ENCODE data around the gene PRSS2.

The PRSS2 gene

GRCh38 chr7:142787034-142787768 lies 16.4 kb downstream of the PRSS2 start:
- Histone ChIP-seq H3K27me3 (ENCODE audit: low read depth, low read length) (0 out of 2 replicates have a peak, but pooled peaks cover 2% of the 10 kb centered on the region), H3K4me3 (ENCODE audit: low read length) (no peak overlapping the region), H3K79me2 (ENCODE audit: low read length) (no peaks in the 10 kb centered on the region), H3K9me3 (ENCODE audit: insufficient read depth, low read length) (no peaks in the 10 kb centered on the region), H3K27ac (ENCODE audit: low read length) (no peak overlapping the region), H3K9ac (ENCODE audit: low read length) (no peak overlapping the region), H3K4me1 (ENCODE audit: low read length) (peaks cover 17% of the 10 kb centered on the region), H2AFZ (ENCODE audit: low read depth, low read length) (no peak overlapping the region), H3K4me2 (ENCODE audit: low read length) (no peak overlapping the region), H4K20me1 (ENCODE audit: insufficient read depth, low read length) (no peaks in the 10 kb centered on the region), H3K36me3 (replicated peaks; ENCODE audit: low read depth, low read length) (no peaks in the 10 kb centered on the region)
- TF ChIP-seq CTCF (IDR thresholded peaks at IDR 0.05; ENCODE audit: low read depth, low read length) (no peak), EZH2phosphoT487 (IDR thresholded peaks at IDR 0.05; ENCODE audit: low read depth) (no peak)

- H3K4me3 ChIP-seq (ENCODE audit: low read length), result no peak overlapping the region
- H4K20me1 ChIP-seq (ENCODE audit: insufficient read depth, low read length), result no peaks in the 10 kb centered on the region
- no peak overlapping the region for H3K9ac ChIP-seq (ENCODE audit: low read length)
- H3K27ac ChIP-seq (ENCODE audit: low read length), result no peak overlapping the region
- no peaks in the 10 kb centered on the region for H3K27me3 ChIP-seq (ENCODE audit: low read depth, low read length)
- H3K4me1 ChIP-seq (ENCODE audit: low read length), result peaks cover 15% of the 10 kb centered on the region
- TF ChIP-seq EZH2phosphoT487 (IDR thresholded peaks at IDR 0.05; ENCODE audit: low read depth) (no peak), CTCF (IDR thresholded peaks at IDR 0.05; ENCODE audit: low read depth, low read length) (no peak)
- H2AFZ ChIP-seq (ENCODE audit: low read depth, low read length), result no peak overlapping the region
- H3K79me2 ChIP-seq (ENCODE audit: low read length), result no peaks in the 10 kb centered on the region
- no peaks in the 10 kb centered on the region for H3K36me3 ChIP-seq (replicated peaks; ENCODE audit: low read depth, low read length)
- H3K9me3 ChIP-seq (ENCODE audit: insufficient read depth, low read length), result no peaks in the 10 kb centered on the region
- no peak overlapping the region for H3K4me2 ChIP-seq (ENCODE audit: low read length)
Observed at GRCh38 chr7:142787783-142788182, 17.0 kb downstream of the PRSS2 start.

GRCh38 chr7:142788303-142789289 lies 17.8 kb downstream of the PRSS2 start:
- H3K9ac ChIP-seq (ENCODE audit: low read length), result no peak overlapping the region
- no peak overlapping the region for H3K4me3 ChIP-seq (ENCODE audit: low read length)
- no peak for TF ChIP-seq CTCF (IDR thresholded peaks at IDR 0.05; ENCODE audit: low read depth, low read length)
- TF ChIP-seq EZH2phosphoT487 (IDR thresholded peaks at IDR 0.05; ENCODE audit: low read depth), result no peak
- no peaks in the 10 kb centered on the region for H4K20me1 ChIP-seq (ENCODE audit: insufficient read depth, low read length)
- H3K36me3 ChIP-seq (replicated peaks; ENCODE audit: low read depth, low read length), result no peaks in the 10 kb centered on the region
- no peak overlapping the region for H2AFZ ChIP-seq (ENCODE audit: low read depth, low read length)
- peaks cover 12% of the 10 kb centered on the region for H3K4me1 ChIP-seq (ENCODE audit: low read length)
- no peaks in the 10 kb centered on the region for H3K79me2 ChIP-seq (ENCODE audit: low read length)
- H3K27me3 ChIP-seq (ENCODE audit: low read depth, low read length), result no peaks in the 10 kb centered on the region
- H3K4me2 ChIP-seq (ENCODE audit: low read length), result no peak overlapping the region
- no peak overlapping the region for H3K27ac ChIP-seq (ENCODE audit: low read length)
- H3K9me3 ChIP-seq (ENCODE audit: insufficient read depth, low read length), result no peaks in the 10 kb centered on the region

- Histone ChIP-seq H3K4me3 (ENCODE audit: low read length) (no peak overlapping the region), H3K36me3 (replicated peaks; ENCODE audit: low read depth, low read length) (no peaks in the 10 kb centered on the region), H4K20me1 (ENCODE audit: insufficient read depth, low read length) (no peaks in the 10 kb centered on the region), H3K79me2 (ENCODE audit: low read length) (no peaks in the 10 kb centered on the region), H3K27ac (ENCODE audit: low read length) (no peak overlapping the region), H3K4me2 (ENCODE audit: low read length) (no peak overlapping the region), H2AFZ (ENCODE audit: low read depth, low read length) (no peak overlapping the region), H3K9me3 (ENCODE audit: insufficient read depth, low read length) (no peaks in the 10 kb centered on the region), H3K9ac (ENCODE audit: low read length) (no peak overlapping the region), H3K4me1 (ENCODE audit: low read length) (peaks cover 7% of the 10 kb centered on the region), H3K27me3 (ENCODE audit: low read depth, low read length) (no peaks in the 10 kb centered on the region)
- no peak for TF ChIP-seq EZH2phosphoT487 (IDR thresholded peaks at IDR 0.05; ENCODE audit: low read depth)
- TF ChIP-seq CTCF (IDR thresholded peaks at IDR 0.05; ENCODE audit: low read depth, low read length), result no peak
Observed at GRCh38 chr7:142789441-142789840, 18.7 kb downstream of the PRSS2 start.

Data from OCI-LY3 (cell line).